Suppressor macrophage (primary cell): ENCODE results near the gene CYBC1.
"Not testable (repeated sequence)": the region's sequence is repeated elsewhere in the genome, so short reads cannot be mapped to it uniquely, and the experiment has no call there.

ENCODE experiments used
- DNase-seq, 4 experiments: peaks; one replicate each; pipeline ENCODE4 v3.0.0-alpha.2; 2020 to 2022

Gene CYBC1

DNA sequence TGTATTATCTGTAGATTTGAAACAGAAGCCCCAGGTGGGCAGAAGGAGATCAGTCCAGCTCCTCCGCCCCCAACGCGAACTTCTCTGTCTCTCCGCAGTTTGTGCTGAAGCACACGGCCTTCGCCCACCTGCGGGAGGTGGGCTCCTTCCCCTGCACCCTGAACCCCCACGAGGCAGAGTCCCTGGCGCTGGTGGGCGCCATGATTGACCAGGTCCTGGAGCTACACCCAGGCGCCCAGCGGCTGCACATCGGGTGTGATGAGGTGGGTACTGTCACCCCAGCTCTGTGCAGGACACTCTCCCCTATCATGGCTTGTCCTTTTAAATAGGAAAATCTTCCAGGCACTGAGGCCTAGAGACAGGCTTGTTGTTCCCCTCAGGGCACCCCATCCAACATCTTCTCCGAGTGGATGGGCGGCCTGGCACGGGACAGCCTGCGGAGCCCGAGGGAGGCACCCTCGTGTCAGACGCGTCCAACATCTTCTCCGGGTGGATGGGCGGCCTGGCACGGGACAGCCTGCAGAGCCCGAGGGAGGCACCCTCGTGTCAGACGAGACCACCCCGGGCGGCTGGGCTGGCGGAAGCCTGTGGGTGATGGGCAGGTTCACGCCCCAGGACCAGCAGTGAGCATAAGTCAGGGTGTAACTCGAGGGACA is 16.9 kb downstream of the CYBC1 start:
- no peak for DNase-seq

DNA sequence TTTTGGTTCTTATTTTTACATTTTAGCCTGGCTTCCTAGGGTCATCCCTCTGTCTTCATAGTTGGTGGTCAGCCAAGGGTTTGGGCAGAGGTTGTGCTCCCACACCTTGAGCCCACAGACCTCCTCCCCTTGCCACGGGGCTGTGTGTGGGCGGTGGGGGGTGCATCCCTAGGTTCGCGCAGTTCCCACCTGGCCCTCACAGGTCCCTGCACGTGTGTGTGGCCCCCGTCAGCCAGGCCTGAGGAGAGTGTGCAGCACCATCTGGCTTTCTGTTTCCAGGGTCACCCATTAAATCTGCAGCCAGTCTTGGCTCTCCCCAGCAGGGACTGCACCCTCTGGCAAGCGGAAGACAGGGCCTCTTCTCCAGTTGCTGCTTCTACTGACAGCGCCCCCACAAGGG is 18.5 kb downstream of the CYBC1 start:
- DNase-seq, result no peak

DNA sequence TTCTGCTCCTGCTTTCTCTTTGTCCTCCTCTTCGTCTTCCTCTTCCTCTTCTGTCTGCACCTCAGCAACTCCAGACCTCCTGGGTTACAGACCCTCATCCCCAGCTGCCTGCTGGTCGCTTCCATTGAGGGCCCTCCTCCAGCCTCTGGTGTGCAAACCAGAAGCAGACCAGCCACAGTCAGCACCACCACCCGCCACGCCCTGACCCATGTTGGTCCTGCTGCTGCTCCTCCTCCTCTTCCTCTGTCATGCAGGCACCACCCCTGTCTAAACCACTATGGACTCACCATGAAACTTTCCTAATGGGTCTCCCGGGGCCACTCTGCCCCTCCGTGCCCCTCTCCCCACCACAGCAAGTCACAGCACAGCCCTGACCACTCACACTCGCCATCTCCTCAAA is 20.7 kb downstream of the CYBC1 start:
- no peak for DNase-seq

DNA sequence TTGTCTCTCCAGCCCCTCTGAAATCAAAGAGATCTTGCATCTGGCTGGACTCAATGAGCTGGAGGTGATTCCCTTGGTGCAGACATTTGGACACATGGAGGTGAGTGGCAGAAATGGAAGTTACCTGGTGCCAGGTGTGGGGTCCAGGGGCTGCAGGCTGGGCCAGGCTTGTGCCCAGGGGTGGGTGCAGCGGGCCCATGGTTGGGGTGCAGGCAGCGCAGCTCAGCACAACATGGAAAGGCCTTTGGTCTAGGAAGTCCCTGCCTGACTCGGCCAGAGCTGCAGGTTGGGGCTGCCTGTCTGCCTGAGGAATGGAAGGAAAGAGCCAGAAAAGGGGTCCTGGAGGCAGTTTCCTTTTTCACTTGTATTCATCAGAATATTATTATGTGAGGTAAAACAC is 22.0 kb downstream of the CYBC1 start:
- no peak for DNase-seq

DNA sequence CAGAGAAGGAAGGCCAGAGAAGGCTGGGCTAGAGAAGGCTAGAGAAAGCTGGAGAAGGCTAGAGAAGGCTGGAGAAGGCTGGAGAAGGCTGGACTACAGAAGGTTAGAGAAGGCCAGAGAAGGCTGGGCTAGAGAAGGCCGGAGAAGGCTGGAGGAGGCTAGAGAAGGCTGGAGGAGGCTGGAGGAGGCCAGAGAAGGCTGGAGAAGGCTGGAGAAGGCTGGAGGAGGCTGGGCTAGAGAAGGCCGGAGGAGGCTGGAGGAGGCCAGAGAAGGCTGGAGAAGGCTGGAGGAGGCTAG is 25.7 kb downstream of the CYBC1 start:
- no peak for DNase-seq

DNA sequence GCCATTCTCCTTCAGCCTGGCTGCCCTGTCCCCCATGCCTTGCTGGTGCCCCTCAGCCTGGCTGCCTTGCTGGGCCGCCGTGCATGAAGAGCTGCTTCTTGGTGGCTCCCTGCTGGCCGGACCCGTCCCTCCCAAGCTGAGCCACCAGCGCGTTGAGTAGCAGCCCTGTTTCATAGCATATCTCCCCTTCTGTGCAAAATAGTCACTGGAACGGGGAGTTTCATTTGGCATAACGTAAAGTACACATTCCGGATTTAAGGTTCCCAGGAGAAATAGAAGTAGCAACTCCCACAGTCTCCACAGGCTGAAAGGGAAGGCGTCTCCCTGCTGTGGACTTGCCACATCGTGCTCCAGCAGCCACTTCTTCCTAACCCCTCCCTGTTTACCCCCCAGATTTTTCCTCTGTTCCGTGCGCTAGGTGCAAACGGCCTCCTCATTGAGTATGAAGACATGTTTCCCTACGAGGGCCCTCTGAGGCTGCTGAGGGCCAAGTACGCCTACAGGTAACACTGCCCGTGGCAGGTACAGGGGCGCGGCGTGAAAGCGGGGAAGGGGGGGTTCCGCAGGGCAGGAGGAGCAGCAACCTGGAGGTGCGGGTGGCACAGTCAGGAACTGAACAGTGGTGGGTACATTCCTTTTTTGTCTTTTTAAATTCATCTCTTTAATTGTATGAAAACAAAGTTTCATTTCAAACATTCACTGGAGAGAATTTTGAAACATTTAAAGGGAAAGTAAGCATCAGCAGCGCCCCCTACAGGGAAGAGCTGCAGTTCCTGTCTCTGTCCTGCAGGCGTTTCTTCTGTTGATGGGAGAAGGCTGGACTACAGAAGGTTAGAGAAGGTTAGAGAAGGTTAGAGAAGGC is 26.3 kb downstream of the CYBC1 start:
- DNase-seq, result peak; percentile 79 to 86 (median 82)

DNA sequence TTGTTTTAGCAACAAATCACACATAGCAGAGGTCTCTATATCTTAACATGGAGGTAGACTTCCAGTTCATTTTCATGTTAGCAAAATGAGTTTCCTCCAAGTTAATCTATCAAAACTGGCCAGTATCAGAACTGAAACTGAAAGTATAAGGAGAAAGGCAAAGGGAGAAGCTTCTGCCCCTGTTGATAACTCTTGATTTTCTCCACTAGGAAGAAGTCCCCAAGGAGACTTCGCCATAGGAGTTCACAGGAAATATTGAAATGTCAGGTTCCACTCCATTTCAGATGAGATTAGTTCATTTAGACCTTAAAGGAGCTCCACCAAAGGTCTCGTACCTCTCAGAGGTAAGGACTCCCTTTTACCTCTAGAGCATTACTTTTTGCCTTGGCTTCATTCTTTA is 31.0 kb downstream of the CYBC1 start:
- peak in 2 of 4 experiments; percentile 25 to 52 for DNase-seq

DNA sequence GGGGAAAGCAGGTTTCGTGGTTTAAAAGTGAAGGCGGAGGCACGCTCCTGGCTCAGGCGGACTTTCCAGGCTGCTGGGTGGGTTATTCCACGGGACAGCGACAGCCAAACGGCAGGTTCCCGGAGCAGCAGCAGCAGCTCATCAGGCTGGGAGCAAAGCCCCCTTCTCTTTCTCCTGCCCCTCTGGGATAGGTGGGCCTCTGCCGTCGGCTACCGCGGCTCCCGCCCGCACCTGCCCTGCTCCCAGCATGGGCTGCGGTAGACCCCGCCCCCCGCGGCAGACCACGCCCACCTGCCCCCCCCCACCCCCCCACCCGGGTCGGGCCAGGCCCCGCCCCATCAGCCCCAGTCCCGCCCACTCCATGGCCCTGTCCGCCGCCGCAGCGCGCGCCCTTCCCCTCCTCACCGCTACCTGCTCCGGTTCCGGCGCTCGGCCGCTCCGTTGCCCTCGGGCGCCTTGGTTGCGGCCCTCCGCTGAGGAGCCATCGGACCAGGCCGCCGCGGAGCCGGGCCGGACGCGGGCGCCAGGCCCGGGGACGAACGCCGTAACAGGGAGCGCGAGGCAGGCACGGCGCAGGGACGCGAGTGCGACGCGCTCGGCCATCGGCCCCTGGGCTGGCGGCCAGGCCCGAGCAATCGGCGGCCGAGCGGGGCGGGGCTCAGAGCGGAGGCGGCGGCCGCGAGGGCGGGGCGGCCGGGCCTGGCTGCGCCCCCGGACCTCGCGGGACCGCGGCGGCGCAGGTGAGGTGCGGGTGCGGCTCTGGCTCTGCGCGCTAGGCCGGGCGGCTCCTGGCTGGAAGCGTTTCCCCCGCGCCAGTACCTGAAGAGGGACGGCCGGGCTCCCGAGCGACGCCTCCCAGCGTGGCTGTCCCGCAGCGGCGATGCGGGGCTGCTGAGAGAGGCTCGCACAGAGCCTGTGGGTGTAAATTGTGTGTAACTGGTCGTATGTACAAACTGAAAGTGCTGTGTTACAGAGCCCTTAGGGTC is 32.3 kb downstream of the CYBC1 start, which contains the start of the genes HEXD and OGFOD3:
TSS of gene HEXD (plus strand) at position 347 of the 986 bp plus-strand sequence. CDS start 1,453 bp downstream, outside the sequence.
TSS of gene OGFOD3 (minus strand) at position 586 of the 986 bp plus-strand sequence. CDS start at position 485, 101 bp downstream.
- peak; percentile 88 to 96 (median 93) for DNase-seq

DNA sequence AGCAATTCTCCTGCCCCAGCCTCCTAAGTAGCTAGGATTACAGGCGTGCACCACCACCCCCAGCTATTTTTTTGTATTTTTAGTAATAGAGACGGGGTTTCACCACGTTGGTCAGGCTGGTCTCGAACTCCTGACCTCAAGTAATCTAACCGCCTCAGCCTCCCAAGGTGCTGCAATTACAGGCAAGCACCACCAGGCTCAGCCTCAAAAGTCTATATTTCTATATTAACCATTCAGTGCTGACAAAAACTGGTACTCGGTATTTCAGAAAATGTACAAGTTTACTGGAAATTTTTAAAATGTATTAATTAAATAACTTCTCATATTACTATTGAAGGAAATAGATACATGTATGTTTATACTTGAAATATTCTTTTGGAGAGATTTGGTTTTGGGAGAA is 33.8 kb downstream of the CYBC1 start:
- DNase-seq, result peak in 3 of 4 experiments; percentile 18 to 27 (median 22)

DNA sequence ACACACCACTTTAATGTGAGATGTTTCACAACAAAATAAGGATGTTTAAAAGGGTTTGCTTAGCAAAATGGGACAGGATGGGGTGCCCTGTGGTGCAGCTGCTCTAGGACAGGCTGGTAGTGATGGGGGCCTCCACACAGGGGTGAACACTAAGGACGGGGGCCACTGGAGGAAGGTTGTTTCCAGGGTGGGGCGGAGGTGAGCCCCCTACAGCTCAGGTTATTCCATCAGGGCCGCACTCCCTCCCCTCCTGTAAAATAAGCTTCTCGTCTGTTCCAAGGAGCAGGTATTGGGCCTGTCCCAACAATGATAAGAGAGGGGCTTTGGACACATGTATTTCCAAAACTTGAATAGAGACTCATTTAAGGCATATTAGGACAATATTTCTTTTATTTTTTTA is 34.3 kb downstream of the CYBC1 start:
- DNase-seq, result no peak

DNA sequence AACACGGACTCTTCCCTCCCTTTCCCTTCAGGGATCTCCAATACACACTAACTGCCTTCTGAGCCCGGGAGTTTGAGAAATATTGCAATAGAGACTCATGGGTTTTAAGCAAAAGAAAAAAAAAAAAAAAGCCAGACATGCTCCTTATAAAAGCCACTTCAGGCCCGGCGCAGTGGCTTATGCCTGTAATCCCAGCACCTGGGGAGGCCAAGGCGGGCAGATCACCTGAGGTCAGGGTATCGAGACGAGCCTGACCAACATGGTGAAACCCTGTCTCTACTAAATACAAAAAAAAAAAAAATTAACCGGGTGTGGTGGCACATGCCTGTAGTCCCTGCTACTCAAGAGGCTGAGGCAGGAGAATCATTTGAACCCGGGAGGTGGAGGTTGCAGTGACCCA is 34.8 kb downstream of the CYBC1 start:
- no peak for DNase-seq

DNA sequence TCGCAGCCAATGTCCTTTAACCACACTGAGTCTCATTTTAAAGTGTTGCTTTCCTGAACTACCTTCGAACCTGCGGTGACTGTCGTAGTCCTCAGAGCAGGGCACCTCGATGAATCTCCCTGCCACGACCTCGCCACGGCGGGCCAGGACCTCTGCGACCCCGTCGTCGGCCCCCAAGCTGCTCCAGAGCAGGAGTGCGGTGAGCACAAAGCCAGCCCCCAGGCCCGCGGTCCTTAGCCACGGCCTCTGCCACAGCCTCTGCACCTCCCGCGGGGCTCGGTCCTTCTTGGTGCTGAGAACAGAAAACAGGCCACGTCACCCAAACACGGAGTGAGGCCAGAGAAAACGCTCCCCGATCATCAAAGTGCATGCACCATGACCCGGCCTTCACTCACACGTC is 35.2 kb downstream of the CYBC1 start:
- no peak for DNase-seq

DNA sequence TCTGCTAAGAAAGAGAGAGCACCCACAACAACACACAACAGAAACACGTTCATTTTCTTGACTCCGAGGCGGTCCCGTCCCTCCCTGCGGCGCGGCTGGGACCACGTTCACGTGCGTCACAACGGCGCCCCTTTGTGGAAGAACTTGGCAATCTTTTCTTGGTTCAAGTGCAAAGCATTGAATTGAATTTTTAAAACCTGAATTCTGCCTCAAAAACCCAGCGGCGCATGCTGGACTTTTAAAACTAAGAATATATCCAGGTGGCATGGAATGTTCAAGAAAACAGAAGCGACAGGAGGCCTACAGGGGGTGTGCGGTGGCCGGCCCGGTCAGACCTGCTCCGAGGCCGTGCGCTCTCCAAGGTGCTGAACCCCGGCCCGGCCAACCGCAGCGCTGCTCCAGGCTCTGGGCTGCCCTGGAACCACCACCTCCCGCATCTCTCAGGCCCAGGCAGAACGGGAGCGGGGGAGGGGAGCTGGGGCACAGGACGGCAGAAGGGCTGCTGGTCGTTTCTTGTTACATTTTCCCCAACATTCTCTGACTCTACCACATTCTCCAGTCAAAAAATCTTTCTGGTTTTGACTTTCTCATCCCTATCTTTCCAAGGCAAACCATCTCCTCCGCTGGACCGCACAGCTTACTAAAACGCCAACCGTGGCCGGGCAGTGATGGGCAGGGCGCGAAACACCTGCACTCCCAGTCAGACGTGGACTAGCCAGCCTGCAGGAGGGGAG is 35.8 kb downstream of the CYBC1 start:
- DNase-seq, result peak; percentile 81 to 91 (median 86)

DNA sequence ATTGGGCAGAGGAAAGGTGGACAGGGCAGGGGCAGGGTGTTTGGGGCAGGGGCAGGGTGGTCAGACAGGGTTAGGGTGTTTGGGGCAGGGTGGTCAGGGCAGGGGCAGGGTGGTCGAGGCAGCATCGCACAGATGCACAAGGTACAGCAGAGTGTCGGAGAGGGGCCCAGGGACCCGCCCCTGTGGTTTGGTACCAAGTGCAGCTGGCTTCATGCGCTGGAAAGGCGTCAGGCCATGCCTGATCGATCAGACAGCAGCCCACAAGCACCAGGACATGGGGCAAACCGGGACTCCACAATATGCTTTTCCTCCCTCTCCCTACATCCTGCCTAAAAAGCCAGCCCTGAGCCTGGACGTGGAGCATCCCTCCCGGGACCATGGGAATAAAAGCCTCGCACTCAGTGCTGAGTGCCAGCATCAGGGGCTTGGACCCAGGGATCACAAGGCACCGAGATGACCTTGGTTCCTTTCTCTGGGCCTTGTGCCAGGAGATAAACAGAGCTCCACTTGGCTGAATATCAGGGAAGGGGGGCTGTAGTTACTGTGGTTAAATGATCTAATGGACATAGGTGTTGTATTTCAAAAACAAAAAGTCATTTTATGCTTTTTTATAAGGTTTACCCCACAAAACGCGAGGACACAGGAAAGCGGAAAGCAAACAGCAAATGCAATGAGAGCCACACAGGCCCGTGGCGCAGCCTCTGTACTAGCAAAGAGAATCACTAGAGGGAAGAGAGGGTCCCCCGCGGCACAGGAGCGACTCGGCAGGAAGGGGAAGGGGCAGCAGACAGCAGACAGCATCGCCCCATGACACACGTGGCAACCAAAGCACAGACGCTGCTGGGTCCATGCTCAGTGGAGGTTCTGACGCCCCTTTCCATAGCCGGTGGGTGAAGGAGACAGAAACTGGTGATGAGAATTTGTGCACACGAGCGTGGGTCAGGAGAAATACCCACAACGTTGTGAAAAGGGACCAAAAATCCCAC is 37.7 kb downstream of the CYBC1 start:
- no peak for DNase-seq

DNA sequence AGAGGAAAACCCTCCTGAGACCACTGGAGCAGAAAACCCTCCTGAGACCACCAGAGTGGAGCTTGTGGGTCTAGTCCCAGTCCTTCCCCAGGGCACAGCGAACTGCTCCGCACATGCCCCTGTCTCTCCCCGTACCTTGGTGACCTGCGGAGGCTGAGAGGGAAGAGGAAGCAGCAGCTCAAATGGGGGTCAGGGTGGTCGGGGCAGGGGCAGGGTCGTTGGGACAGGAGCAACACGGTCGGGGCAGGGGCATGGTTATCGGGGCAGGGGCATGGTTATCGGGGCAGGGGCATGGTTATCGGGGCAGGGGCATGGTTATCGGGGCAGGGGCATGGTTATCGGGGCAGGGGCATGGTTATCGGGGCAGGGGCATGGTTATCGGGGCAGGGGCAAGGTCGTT is 38.5 kb downstream of the CYBC1 start:
- not testable (repeated sequence) for DNase-seq

DNA sequence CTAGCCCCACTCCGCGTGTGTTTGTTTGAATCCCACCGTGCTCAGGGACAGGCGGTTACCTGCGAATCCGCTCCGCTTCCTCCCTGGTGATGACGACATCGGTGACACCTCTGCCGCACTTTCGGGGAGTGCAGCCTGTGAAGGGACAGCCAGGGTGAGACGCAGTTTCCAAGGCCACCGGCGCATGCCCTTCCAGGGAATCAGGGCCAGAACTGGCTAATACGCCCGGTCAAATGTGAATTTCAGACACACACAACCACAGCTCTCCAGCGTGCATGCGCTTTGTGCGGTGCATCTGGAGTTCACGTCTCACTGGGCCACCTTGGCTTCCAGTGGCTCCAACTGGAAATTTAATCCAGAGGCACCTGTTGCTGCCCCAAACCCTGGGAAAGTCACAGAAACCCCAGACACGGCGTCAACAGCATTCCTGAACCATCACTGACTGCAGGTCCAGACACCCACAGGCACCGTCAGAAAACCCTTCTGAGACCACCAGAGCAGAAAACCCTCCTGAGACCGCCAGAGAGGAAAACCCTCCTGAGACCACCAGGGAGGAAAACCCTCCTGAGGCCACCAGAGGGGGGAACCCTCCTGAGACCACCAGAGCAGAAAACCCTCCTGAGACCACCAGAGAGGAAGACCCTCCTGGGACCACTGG is 39.0 kb downstream of the CYBC1 start:
- no peak for DNase-seq

DNA sequence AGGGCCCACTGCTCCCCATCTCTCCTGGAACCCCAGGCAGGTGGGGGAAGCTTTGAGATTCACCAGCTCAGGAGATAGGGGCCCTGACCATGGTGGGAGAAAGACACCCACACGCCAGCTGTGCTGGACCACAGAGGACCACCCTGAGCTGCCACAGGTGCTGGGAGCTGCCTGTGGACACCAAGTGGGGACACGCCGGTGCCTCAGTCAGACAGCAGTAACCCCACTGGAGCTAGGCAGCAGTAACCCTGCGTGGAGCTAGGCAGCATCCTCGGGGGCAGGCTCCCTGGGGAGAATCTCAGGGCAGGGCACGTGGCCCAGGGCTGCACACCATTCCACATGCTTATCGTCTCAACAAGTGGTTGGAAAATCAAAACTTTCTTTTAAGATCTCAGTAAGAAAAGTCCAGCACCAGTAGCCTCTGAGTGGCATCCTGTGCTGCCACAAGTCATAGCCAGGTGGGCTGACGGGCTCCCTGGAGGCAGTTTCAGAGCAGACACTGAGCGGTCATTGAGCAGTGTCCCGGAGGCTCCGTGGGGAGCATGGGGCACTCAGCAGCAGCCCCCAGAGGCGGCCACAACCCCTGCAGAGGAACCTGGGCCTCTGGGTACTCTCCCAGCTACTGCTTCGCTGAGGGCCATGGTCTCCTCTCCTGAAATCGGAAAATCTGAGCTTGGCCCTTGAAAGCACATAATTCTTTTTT is 40.4 kb downstream of the CYBC1 start:
- DNase-seq, result no peak

DNA sequence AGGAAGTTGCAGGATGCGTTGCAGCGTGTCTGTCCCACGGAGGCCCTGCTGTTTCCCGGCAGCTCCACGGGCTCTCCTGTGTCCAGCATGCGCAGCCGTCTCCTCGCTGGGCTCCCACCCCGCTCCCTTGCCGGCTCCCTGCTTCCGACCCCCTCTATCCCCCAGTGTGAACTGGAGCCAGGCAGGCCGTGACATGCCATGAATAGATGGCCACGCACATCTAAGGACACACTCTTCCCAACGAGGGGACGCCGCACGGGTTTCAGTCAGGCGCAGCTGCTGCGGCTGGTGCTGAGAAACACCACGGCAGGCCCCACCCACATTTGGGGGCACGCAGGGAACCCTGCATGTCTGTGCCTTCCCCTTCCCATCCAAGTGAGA is 41.6 kb downstream of the CYBC1 start:
- DNase-seq, result no peak

DNA sequence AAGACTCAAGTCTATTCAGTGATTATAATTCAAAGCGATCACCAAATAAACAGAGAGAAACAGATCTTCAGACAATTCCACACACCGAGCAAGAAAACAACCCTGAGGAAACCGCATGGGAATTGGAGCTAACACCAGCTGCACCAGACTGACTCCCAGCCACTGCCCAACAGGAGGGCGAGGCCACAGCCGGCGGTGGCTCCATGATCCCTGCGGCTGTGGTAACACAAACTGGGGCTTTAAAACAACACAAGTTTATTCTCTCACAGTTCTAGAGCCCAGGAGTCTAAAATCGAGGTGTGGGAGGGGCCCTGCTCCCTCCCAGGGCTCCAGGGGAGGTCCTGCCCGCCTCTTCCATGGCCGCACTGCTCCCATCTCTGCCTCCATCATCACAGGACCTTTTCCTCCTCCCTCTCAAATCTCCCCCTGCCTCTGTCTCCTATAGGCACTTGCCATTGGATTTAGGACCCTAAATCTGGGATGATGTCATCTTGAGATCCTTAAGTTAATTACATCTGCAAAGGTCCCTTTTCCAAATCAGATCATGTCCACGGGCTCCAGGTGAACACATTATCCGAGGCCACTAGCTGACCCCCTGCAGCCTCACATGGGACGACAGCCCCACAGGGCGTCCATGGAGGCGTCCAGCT is 42.1 kb downstream of the CYBC1 start:
- no peak for DNase-seq
